HG03039 (cell line): Measurements from ENCODE around the gene C20orf204.
"Not testable (repeated sequence)": the region's sequence is repeated elsewhere in the genome, so short reads cannot be mapped to it uniquely, and the experiment has no call there.

Experiments
- ATAC-seq: cut with Tn5 transposase; IDR thresholded peaks from one replicate; pipeline ENCODE4 v1.9.1; 2021; ENCODE audit warnings: mild to moderate bottlenecking, moderate library complexity; ENCODE audit not compliant: unreplicated experiment

The C20orf204 gene, protein sequence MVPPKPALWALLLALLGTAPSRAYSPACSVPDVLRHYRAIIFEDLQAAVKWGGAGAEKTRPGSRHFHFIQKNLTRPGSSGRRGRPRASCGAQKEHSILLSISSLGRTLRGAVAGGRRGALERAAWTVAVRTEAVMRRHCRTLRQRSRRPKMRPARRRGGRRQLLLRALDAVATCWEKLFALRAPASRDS

DNA sequence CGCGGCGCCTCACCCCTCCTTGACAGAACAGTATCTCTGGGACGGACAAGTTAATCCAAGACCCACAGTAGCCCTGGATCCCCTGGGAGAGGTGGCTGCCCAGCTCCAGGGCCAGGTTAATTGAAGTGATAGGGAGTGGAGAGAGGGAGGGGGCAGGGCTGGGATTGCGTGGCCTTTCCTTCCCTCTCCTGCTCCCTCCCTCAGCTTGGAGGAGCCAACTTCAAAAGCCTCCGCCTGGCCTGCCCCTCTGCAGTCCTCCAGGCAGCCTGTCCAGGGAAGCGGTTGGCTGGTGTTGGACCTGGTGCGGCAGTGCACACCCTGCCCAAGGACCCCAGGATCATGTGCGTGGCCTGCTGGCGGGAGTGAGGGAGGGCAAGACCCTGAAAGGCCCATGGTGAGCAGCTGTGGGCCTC lies at the start of gene C20orf204:
TSS of gene C20orf204 (plus strand) at position 250 of the 413 bp plus-strand sequence. CDS start at position 392, 142 bp downstream.
- no peak for ATAC-seq

DNA sequence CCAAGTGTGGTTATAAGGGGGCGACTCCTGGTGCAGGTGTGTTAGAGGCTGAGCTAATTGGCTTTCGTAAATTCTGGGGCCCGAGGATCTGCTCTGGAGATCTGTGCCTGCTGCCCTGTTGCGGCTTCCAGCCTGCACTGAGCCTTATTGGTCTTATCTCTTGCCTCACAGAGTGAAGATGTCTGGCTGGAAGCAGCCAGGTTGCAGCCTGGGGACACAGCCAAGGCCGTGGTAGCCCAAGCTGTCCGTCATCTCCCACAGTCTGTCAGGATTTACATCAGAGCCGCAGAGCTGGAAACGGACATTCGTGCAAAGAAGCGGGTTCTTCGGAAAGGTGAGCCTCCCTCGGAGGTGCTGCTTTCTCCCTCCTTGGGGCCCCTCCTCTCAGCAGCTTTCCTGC lies 35.1 kb upstream of the C20orf204 start:
- no peak for ATAC-seq

DNA sequence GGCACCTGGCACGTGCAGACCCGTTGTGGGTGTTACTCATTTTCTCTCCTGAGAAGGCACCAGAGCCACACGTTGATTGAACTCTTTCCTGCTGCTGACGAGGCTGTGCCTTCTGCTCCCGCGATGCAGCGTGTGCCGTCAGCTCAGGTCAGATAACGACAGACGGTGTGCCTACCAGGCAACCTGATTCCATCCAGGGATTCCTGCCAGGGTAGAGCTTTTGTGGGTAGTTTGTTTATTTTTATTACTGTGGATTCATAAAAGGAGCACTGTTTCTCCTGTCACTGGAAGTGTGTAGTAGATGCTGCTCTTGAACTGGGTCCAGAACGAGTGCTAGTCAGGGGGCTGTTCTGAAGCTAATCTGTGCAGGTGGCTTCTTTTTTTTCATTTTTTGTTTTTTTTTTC lies 34.4 kb upstream of the C20orf204 start:
- no peak for ATAC-seq

DNA sequence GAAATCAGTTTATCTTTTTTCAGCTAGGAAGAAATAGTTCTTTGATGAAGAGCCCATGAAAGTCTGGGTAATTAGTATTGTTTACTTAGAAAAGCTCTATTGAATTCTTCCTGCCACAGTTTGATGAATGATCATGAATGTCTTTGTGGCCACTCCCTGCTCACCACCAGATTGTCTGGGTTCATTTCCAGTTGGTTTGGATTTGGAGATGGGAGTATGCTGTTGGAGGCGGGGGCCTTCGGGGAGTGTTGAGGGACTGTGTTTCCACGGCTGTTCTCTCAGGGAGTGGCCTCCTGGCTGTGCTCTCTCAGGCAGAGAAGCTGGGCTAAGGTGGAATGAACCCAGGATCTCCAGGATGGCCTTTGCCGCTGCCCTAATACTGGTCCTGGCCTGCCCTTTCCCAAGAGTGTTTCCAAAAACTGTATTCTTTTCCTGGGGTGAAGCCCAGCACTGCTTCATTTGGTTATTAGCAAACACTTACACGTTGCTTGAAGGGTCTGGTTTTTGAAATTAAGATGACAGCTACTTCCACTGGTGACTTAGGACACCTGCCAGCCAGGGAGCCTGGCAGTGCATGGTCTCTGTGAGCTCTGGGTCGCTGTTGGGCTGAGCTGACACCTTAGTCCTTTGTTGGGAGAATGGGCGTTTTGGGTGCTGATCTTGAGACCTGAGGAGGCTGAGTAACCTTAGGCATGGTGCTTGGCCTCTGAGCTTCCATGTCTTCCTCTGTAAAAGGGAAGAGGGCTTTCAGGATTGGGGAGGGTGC lies 31.8 kb upstream of the C20orf204 start:
- no peak for ATAC-seq

DNA sequence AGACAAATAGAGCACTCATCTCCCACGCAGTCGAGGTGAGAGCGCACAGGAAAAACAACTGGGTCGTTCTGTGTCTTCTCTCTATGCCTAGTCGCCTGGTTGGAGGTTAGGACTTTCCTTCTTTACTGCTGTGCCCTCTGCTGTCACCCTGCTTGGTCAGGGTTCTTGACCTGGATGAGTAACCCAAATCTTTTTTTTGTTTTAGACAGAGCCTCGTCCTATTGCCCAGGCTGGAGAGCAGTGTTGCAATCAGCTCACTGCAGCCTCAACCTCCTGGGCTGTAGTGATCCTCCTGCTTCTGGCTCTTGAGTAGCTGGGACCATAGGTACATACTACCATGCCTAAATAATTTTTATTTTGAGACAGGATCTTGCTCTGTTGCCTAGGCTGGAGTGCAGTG lies 30.6 kb upstream of the C20orf204 start:
- no peak for ATAC-seq

DNA sequence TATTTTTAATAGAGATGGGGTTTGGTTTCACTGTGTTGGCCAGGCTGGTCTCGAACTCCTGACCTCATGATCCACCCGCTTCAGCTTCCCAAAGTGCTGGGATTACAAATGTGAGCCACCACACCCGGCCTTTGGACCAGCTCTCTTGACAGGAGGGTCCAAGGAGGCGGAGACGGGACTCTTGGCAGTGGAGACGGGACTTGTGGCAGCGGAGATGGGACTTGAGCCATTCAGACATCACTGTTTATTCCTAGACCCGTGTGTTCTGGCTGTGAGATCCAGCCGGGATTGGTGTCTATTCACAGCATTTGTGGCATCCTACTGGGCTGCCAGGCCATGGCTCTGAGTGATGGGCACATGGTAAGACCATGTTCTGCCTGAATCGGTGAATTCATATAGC lies 29.5 kb upstream of the C20orf204 start:
- no peak for ATAC-seq

DNA sequence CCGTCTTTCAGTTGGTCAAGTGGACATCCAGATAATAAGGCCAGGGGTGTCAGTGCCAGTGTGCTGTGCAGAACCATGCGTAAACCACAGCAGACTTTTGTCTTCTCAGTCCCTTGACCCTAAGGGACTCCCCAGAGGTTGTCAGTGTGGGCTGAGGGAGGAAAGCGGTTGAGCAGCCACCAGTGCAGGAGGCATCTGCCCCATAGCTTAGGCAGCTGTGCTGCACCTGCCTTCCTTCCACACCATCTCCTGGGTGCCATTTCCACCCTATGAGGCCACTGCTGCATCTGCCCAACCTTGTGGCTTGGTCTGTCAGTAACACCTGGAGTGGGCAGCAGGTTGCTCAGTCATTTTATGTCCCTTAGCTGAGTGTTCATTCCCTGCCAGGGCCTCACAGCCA lies 29.1 kb upstream of the C20orf204 start:
- no peak for ATAC-seq

DNA sequence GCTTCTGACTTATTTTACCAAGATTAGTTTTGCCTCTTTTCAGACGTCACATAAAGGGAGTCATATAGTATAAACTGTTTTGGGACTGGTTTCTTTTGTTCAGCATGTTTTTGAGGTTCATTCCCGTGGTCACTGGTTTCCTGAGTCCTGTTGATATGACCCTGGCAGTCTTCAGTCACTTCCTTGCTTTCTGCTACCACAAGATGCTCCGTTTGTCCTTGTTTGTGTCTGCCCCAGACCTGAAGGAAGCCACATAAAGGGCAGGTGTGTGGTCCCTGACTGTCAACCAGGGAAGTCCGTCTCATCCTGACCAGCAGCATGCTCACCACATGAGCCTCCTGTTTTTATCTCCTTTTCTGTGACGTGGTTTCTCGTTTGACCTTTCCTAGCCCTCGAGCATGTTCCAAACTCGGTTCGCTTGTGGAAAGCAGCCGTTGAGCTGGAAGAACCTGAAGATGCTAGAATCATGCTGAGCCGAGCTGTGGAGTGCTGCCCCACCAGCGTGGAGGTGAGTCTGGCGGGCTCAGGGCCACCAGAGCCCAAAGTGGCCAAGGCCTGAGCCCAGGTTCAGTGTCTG lies 26.1 kb upstream of the C20orf204 start:
- ATAC-seq: no peak

DNA sequence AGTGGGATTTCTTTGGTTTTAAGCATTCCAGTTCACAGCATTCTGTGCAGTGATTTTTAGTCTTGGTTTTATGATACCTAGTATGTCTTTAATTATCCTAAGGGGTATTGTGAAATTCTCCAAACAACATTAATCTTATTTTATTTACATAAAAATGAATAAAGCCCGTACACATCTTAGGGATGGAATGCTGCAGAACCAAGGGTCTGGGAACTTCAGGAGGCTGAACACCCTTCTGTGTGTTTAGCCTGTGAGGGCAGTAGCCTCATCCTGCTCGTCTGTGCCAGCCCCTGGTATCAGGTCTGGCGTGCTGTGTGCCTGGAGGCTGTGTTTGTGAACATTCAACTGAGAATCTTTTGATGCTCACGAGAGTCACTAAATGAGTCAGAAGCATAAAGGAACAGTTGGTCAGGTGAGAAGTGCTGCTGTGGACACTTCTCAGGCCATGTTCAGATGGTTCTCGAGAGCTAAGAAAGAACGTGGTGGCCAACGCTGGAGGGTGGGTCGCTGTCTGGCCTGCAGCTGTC lies 25.2 kb upstream of the C20orf204 start:
- ATAC-seq: no peak

DNA sequence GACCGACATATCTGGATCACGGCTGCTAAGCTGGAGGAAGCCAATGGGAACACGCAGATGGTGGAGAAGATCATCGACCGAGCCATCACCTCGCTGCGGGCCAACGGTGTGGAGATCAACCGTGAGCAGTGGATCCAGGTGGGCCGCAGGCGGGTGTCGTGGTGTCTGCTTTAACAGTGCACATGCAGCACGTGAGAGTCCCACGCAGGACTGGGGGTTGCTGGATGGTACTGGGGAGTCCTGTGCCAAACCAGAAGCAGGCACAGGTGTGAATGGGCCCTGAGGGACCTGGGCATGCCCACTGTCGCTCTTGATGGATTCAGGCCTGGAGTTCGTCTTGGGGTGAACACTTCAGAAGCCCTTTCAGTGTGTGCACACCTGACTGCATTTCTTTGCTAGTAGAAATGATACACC lies 24.6 kb upstream of the C20orf204 start:
- no peak for ATAC-seq

DNA sequence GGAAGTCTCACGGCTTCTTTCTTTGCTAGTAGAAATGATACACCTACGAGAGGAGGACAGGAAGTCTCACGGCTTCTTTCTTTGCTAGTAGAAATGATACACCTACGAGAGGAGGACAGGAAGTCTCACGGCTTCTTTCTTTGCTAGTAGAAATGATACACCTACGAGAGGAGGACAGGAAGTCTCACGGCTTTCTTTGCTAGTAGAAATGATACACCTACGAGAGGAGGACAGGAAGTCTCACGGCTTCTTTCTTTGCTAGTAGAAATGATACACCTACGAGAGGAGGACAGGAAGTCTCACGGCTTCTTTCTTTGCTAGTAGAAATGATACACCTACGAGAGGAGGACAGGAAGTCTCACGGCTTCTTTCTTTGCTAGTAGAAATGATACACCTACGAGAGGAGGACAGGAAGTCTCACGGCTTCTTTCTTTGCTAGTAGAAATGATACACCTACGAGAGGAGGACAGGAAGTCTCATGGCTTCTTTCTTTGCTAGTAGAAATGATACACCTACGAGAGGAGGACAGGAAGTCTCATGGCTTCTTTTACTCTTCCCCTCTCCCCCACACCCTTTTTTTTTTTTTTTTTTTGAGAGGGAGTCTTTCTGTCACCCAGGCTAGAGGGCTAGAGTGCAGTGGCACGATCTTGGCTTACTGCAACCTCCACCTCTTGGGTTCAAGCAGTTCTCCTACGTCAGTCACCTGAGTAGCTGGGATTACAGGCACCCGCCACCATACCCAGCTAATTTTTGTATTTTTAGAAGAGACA lies 23.4 kb upstream of the C20orf204 start:
- not testable (repeated sequence) for ATAC-seq

DNA sequence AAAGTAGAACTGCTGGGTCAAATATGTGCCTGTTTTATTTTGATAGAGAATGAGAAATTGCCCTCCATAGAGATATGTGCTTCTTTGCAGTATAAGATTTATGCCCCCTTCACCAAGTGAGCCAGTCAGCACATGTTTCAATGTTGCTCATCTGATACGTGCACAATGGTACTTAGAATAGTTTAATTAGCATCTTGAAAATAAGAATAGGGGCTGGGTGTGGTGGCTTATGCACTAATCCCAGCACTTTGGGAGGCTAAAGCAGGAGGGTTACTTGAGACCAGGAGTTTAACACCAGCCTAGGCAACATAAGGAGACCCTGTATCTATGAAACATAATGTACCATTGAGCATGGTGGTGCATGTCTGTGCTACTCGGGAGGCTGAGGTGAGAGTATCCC lies 20.3 kb upstream of the C20orf204 start:
- ATAC-seq: no peak

DNA sequence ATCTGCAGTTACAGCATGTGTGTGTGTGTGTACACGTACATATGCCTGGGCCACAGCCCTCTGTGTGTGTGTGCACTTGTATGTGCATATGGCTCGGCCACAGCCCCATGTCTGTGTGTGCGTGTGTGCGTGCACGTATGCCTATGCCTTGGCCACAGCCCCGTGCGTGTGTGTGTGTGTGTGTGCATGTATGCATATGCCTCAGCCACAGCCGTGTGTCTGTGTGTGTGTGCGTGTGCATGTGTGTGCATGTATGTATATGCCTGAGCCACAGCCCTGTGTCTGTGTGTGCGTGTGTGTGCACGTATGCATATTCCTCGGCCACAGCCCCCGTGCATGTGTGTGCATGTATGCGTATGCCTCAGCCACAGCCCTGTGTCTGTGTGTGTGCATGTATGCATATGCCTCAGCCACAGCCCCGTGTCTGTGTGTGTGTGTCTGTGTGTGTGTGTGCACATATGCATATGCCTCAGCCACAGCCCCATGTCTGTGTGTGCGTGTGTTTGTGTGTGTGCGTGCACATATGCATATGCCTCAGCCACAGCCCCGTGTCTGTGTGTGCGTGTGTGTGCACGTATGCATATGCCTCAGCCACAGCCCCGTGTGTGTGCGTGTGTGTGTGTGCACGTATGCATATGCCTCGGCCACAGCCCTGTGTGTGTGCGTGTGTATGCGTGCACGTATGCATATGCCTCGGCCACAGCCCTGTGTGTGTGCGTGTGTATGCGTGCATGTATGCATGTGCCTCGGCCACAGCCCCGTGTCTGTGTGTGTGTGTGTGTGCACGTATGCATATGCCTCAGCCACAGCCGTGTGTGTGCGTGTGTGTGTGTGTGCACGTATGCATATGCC lies 14.6 kb upstream of the C20orf204 start:
- no peak for ATAC-seq

DNA sequence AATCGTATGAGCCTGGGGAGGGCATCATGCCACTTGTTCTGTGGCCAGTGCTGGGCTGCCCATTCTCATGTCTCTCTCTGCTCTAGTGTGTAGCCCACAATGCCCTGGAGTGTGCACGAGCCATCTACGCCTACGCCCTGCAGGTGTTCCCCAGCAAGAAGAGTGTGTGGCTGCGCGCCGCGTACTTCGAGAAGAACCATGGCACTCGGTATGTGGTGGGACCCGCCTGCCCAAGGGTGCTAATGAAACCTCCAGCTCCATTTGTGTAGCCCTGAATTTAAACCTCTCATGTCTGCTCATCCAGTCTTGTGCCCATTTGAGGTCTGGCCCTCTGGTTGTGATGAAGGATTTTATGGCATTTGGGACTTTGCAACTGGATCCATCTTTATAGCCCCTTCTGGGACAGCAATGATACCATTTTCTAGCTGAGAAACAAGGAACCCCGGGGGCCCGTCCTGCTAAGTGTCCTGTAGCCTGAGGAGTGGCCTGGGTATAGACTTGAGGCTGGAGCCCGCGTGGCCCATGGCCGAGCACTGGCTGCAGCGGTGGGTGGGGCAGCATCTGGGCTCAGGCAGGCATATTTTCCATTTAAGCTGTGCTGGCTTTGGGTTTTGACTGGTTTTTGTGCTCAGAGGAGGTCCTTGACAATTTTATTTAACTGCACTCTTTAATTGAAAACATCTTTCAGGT lies 13.2 kb upstream of the C20orf204 start:
- ATAC-seq: no peak

DNA sequence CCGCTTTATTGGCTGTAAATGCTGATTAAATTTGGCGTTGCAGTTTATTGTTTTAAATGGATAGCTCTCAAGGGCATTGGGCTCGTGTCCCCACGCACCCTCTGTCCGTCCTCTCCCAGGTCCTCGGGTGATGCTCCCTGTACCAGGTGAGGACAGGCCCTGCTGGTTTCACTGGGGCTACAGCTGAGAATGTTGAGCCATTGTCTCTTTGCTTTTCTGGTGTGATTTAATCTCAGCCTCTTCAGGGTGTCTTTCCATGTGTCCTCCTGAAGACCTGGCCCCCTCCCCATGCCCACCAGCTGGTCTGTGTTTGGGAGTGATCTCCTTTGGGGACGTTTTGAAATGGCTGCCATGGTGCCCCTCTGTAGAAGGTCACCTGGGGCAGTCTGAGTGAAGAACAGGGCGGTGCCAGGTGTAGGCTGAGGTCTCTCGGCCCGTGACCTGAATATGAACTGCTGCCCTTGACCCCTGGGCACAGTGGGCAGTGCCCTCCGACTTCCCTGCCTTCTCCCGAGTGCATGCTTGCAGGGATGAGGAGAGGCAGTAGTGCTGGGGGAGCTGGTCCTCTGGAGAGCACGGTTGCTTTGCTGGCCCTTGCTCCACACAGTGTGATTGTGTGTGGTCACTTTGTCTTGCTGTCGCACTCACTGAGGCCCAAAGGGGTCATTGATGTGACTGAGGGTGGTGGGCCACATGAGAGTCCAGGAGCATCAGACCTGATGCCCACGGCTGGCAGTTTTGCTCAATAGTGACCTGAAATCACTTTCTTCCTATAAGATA lies 12.4 kb upstream of the C20orf204 start:
- ATAC-seq: no peak

DNA sequence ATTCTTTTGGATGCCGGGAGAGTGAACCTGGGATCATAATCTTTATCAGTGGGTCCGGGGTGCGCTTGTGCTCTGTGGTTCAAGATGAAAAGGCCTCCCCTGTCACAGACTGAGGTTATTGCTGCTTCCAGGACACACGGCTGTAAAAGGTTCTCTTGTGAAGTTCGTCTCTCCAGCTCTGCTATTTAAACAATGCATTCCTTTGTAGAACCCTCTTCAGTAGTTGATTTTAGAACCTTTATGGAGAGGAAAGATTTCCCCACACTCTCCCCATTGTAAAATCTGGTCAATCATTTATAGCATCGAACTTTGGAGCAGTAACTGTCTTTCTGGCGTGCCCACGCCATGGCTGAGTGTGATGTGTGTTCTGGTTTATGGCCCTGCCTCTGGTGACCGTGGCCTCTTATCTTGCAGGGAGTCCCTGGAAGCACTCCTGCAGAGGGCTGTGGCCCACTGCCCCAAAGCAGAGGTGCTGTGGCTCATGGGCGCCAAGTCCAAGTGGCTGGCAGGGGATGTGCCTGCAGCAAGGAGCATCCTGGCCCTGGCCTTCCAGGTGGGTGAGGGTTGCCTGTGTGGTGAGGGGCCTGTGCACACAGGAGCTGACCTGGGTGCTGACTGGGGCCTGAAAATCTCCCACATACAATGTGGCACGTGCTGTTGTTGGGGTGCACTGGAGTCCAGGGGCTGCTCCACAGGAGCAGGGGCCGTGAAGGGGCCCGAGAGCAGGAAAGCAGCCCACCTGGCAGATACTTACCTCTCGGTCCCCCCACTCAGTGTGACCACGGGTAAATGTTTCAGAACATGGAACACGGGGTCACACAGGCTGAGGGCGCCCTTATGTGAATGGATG lies 11.6 kb upstream of the C20orf204 start:
- no peak for ATAC-seq

DNA sequence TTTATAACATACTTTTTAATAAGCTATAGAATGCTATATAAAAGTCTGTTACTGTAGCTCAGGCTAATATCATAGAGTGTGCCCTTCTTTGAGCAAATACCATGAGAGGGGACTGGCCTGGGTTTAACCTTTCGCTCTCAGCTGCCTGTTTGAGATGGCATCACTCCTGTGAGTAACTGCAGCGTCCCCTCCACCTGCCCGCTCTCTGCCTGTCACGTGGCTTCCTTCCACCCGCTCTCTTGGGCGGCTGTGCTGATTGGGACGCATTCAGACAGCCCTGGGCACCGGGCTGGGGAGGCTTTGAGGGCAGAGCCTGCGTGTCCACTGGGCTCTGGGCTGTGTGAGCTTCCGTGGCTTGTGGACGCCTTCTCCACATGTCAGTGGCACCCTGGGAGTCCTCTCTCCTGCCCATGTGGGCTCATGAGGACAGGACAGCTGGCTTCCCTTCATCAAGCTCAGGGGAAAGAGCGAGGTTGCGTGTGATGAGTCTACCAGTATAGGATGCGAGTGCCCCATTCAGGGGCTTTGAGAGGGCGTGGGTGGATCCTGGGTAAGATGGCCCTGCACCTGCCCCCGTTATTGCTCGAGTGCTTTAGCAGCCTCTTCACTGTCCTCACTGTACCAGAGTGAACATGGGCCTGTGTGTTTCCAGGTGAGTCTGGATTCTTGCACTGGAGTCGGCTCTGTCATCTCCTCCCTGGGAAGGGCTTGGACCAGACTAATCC lies 10.7 kb upstream of the C20orf204 start:
- ATAC-seq: no peak
